Fibroblast of lung (primary cell): ENCODE results near the gene RNF39. TPM values are rescaled to one million over a fixed set of nuclear protein-coding genes. Genes with fewer than 3 reads are reported as not detected.

Source experiments
- DNase-seq, 2 donors: peaks; one replicate each; pipeline versions ENCODE4 v3.0.0 to v3.0.0-alpha.2; 2010; ENCODE audit warnings: low read depth in 2 of 2
- H2AFZ ChIP-seq: 2 replicates; pipeline ENCODE4 v1.5.1; 2012; ENCODE audit warnings: low read length, control low read depth, inconsistent platforms
- H3K27ac ChIP-seq: 2 replicates; pipeline ENCODE4 v1.5.1; 2011; ENCODE audit warnings: low read length, control low read depth; ENCODE audit not compliant: insufficient read depth
- H3K27me3 ChIP-seq: 2 replicates; pipeline ENCODE4 v1.5.1; 2011; ENCODE audit warnings: mild to moderate bottlenecking, low read length; ENCODE audit not compliant: control insufficient read depth, insufficient read depth
- H3K36me3 ChIP-seq: 2 replicates; pipeline ENCODE4 v1.5.1; 2011; ENCODE audit warnings: low read length; ENCODE audit not compliant: control insufficient read depth, insufficient read depth
- H3K4me1 ChIP-seq: 2 replicates; pipeline ENCODE4 v1.5.1; 2011; ENCODE audit warnings: low read length; ENCODE audit not compliant: control insufficient read depth, insufficient read depth; ENCODE audit errors: extremely low read depth
- H3K4me2 ChIP-seq: 2 replicates; pipeline ENCODE4 v1.5.1; 2011; ENCODE audit warnings: low read length, control low read depth; ENCODE audit not compliant: insufficient read depth; ENCODE audit errors: extremely low read depth
- H3K4me3 ChIP-seq, 4 experiments: fragments of 200-600 bp in 1 of 4; sonication (generic) in 1 of 4; replicated peaks in 1 of 4; 2 replicates each; pipeline ENCODE4 v1.5.1; 2011 to 2016; ENCODE audit warnings: low read length in 4 of 4, low read depth in 3 of 4, mild to moderate bottlenecking in 3 of 4, control low read depth in 2 of 4, inconsistent platforms in 1 of 4, mixed read lengths in 1 of 4; ENCODE audit not compliant: insufficient read depth in 1 of 4; ENCODE audit errors: control extremely low read depth in 1 of 4
- H3K79me2 ChIP-seq: 2 replicates; pipeline ENCODE4 v1.5.1; 2012; ENCODE audit warnings: mild to moderate bottlenecking, low read length, inconsistent platforms; ENCODE audit not compliant: control insufficient read depth, insufficient read depth
- H3K9ac ChIP-seq: 2 replicates; pipeline ENCODE4 v1.5.1; 2011; ENCODE audit warnings: mild to moderate bottlenecking, low read length, control low read depth; ENCODE audit not compliant: insufficient read depth
- H3K9me3 ChIP-seq: 2 replicates; pipeline ENCODE4 v1.5.1; 2012; ENCODE audit warnings: low read depth, low read length; ENCODE audit not compliant: control insufficient read depth, insufficient read depth
- H4K20me1 ChIP-seq: 2 replicates; pipeline ENCODE4 v1.5.1; 2011; ENCODE audit warnings: low read length; ENCODE audit not compliant: control insufficient read depth, insufficient read depth; ENCODE audit errors: extremely low read depth
- EZH2 ChIP-seq: IDR thresholded peaks from 2 replicates; pipeline ENCODE4 v1.5.1; 2012; ENCODE audit warnings: low read length, control low read depth, mild to moderate bottlenecking; ENCODE audit errors: missing control alignments
- polyA plus RNA-seq, 2 donors: library from polyadenylated mRNA; depleted of rRNA in 1 of 2; stranded (reverse) in 1 of 2; unstranded in 1 of 2; fragments of >200 nt; gene quantifications; 2 replicates each; pipeline ENCODE4 v1.2.1, GENCODE V29; 2011 to 2012; ENCODE audit warnings: missing spikeins in 1 of 2
- total RNA-seq: library from RNA; depleted of rRNA; stranded (reverse); fragments of >200 nt; gene quantifications from 2 replicates; pipeline ENCODE4 v1.2.1, GENCODE V29; 2014
- TF ChIP-seq, protein P1 (sequence below), 2 donors: IDR thresholded peaks in 1 of 2; conservative IDR thresholded peaks in 1 of 2; 1 replicate in 1 of 2; 2 replicates in 1 of 2; pipeline ENCODE4 v1.5.1; 2011 to 2012; ENCODE audit warnings: low read length in 2 of 2, control low read depth in 1 of 2, inconsistent platforms in 1 of 2, low read depth in 1 of 2, mild to moderate bottlenecking in 1 of 2

Gene RNF39
- total and polyA plus RNA-seq, 2 donors (not counting 1 experiment from before 2014, with no cell fraction given) = not detected

DNA sequence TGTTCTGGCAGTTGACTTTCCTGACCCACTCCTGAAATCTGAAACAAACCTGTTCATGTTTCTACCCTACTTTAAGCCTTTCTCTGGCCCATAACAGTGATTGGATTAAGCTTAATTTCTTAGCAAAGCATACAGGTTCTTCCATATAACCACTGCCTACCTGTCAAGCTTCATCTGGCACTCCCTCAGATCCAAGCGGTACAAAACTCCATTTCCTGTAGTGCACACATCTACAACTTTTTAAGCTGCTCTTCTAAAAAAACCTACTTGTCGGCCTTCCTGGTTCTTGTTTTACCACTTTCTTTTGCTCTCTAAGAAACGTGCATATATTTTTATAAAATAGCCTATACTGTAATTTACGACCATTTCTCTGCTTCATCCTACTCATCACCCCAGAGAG is 9.5 kb downstream of the RNF39 start:
- peak overlapping the region; percentile 55 for H3K4me2 ChIP-seq
- no peak overlapping the region for H3K9ac ChIP-seq
- DNase-seq = no peak
- TF ChIP-seq, protein P1, sequence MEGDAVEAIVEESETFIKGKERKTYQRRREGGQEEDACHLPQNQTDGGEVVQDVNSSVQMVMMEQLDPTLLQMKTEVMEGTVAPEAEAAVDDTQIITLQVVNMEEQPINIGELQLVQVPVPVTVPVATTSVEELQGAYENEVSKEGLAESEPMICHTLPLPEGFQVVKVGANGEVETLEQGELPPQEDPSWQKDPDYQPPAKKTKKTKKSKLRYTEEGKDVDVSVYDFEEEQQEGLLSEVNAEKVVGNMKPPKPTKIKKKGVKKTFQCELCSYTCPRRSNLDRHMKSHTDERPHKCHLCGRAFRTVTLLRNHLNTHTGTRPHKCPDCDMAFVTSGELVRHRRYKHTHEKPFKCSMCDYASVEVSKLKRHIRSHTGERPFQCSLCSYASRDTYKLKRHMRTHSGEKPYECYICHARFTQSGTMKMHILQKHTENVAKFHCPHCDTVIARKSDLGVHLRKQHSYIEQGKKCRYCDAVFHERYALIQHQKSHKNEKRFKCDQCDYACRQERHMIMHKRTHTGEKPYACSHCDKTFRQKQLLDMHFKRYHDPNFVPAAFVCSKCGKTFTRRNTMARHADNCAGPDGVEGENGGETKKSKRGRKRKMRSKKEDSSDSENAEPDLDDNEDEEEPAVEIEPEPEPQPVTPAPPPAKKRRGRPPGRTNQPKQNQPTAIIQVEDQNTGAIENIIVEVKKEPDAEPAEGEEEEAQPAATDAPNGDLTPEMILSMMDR (conservative IDR thresholded peaks at IDR 0.05 in 1 of 2, IDR thresholded peaks at IDR 0.05 in 1 of 2; ENCODE audit: low read depth in 1 of 2, low read length in 2 of 2) = no peak
- no peak for TF ChIP-seq EZH2
- peak overlapping the region; percentile 52 for H2AFZ ChIP-seq
- peaks cover 2% of the 10 kb centered on the region for H3K27me3 ChIP-seq
- H3K36me3 ChIP-seq = no peaks in the 10 kb centered on the region
- H3K79me2 ChIP-seq = peaks cover 28% of the 10 kb centered on the region
- H4K20me1 ChIP-seq = no peaks in the 10 kb centered on the region
- H3K27ac ChIP-seq = peak overlapping the region; percentile 99
- H3K4me3 ChIP-seq = peak overlapping the region; percentile 17 to 88 (median 43)
- H3K4me1 ChIP-seq = peaks cover 8% of the 10 kb centered on the region
- no peaks in the 10 kb centered on the region for H3K9me3 ChIP-seq

DNA sequence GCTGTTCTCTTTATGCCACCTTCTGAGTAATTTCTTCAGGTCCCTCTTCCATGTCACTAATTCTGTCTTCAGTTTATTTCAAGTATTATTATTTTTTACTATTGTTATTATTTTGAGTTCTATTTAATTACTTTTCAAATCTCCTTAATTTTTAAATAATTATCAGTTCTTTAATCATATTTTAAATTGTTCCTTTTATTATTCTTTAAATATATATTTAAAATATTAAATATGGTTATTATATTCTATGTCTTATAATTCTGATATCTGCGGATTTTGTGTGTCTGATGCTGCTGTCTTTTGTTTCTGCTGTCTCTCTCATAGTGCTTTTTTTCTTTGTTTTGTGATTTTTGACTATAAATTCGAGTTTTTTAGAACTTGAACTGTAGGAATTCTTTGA is 12.3 kb downstream of the RNF39 start:
- no peak overlapping the region for H3K4me2 ChIP-seq
- peaks cover 33% of the 10 kb centered on the region for H3K79me2 ChIP-seq
- no peak overlapping the region for H3K27ac ChIP-seq
- no peaks in the 10 kb centered on the region for H3K36me3 ChIP-seq
- peaks cover 13% of the 10 kb centered on the region for H3K4me1 ChIP-seq
- TF ChIP-seq, protein P1 (conservative IDR thresholded peaks at IDR 0.05 in 1 of 2, IDR thresholded peaks at IDR 0.05 in 1 of 2; ENCODE audit: low read depth in 1 of 2, low read length in 2 of 2) = no peak
- TF ChIP-seq EZH2 = no peak
- no peak for DNase-seq
- no peak overlapping the region for H2AFZ ChIP-seq
- H4K20me1 ChIP-seq = no peaks in the 10 kb centered on the region
- no peaks in the 10 kb centered on the region for H3K9me3 ChIP-seq
- H3K4me3 ChIP-seq = no peak overlapping the region
- H3K9ac ChIP-seq = no peak overlapping the region
- no peaks in the 10 kb centered on the region for H3K27me3 ChIP-seq

DNA sequence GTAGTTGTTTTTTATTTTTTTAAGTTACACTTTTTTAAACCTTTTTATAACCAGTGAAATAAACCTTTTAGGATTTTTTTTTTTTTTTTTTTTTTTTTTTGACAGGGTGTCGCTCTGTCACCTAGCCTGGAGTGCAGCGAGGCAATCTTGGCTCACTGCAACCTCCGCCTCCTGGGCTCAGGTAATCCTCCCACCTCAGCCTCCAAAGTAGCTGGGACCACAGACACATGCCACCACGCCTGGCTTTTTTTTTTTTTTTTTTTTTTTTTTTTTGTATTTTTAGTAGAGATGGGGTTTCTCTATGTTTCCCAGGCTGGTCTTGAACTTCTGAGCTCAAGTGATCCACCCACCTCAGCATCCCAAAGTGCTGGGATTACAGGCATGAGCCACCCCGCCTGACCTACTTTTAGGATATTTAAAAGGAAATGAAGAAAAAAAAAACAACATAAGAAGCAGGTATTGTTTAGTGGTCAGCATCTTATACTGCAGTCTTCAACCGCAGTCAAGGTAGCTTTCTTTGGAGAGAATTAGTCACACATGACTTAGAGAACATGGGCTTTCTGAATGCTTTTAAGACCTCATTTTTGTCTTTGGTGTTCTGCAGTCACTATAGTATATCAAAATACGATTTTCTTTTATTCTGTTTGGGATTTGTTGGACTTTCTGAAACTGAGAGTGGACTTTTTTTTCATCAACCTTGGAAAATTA is 12.9 kb downstream of the RNF39 start:
- H3K36me3 ChIP-seq = no peaks in the 10 kb centered on the region
- H3K9me3 ChIP-seq = no peaks in the 10 kb centered on the region
- no peak overlapping the region for H3K27ac ChIP-seq
- peak overlapping the region; percentile 96 for H3K4me2 ChIP-seq
- no peaks in the 10 kb centered on the region for H3K27me3 ChIP-seq
- no peaks in the 10 kb centered on the region for H4K20me1 ChIP-seq
- no peak overlapping the region for H2AFZ ChIP-seq
- H3K9ac ChIP-seq = no peak overlapping the region
- TF ChIP-seq EZH2 = no peak
- TF ChIP-seq, protein P1 (conservative IDR thresholded peaks at IDR 0.05 in 1 of 2, IDR thresholded peaks at IDR 0.05 in 1 of 2; ENCODE audit: low read depth in 1 of 2, low read length in 2 of 2) = no peak
- H3K4me3 ChIP-seq = peak overlapping the region in 3 of 4 experiments; percentile 77 to 99 (median 89)
- H3K79me2 ChIP-seq = peaks cover 26% of the 10 kb centered on the region
- DNase-seq = no peak
- H3K4me1 ChIP-seq = peaks cover 9% of the 10 kb centered on the region
